ENCODE measurements around the gene TBCD.

- TF ChIP-seq CTCF (IDR thresholded peaks at IDR 0.05; ENCODE audit: low read depth, low read length) (no peak), EZH2phosphoT487 (IDR thresholded peaks at IDR 0.05; ENCODE audit: low read depth) (no peak)
These were observed 121.7 kb downstream of the TBCD start for GRCh38 chr17:82873521-82873920.

Measured in OCI-LY3 (cell line).